Keratinocyte (primary cell): Measurements from ENCODE around the gene CDK10. TPM values are rescaled to one million over a fixed set of nuclear protein-coding genes. Genes with fewer than 3 reads are reported as not detected.
A peak's percentile ranks its signal among the peaks of the same experiment; 100 is the strongest.

Source experiments
- DNase-seq: peaks from one replicate; pipeline ENCODE4 v3.0.0-alpha.2; 2011; ENCODE audit warnings: low read depth, missing footprints, low spot score
- FAIRE-seq: peaks from 2 replicates; lab custom pipeline; 2011; peaks lifted over from hg19 to GRCh38; lab: Jason Lieb, UNC
- H2AFZ ChIP-seq: 2 replicates; pipeline ENCODE4 v1.6.0; 2012; ENCODE audit warnings: low read length, control low read depth, inconsistent platforms; ENCODE audit not compliant: control insufficient read depth
- H3K27ac ChIP-seq: 2 replicates; pipeline ENCODE4 v1.5.1; 2011; ENCODE audit warnings: low read length; ENCODE audit not compliant: control insufficient read depth, insufficient read depth
- H3K27me3 ChIP-seq: 3 replicates; pipeline ENCODE4 v1.6.0; 2011; ENCODE audit warnings: low read length; ENCODE audit not compliant: control insufficient read depth, insufficient read depth; ENCODE audit errors: extremely low read depth
- H3K36me3 ChIP-seq, 2 experiments: 2 replicates in 1 of 2; 3 replicates in 1 of 2; pipeline ENCODE4 v1.5.1; 2011; ENCODE audit warnings: low read length in 2 of 2, mild to moderate bottlenecking in 1 of 2; ENCODE audit not compliant: control insufficient read depth in 2 of 2, insufficient read depth in 2 of 2; ENCODE audit errors: extremely low read depth in 1 of 2
- H3K4me1 ChIP-seq: 3 replicates; pipeline ENCODE4 v1.5.1; 2011; ENCODE audit warnings: low read length; ENCODE audit not compliant: control insufficient read depth, insufficient read depth; ENCODE audit errors: extremely low read depth
- H3K4me2 ChIP-seq: 3 replicates; pipeline ENCODE4 v1.6.0; 2011; ENCODE audit warnings: low read depth, low read length; ENCODE audit not compliant: control insufficient read depth, insufficient read depth; ENCODE audit errors: extremely low read depth
- H3K4me3 ChIP-seq, 3 experiments: fragments of 200-600 bp in 1 of 3; sonication (generic) in 1 of 3; 2 replicates in 2 of 3; 3 replicates in 1 of 3; pipeline ENCODE4 v1.5.1; 2011 to 2016; ENCODE audit warnings: low read length in 3 of 3, mild to moderate bottlenecking in 3 of 3, control low read depth in 2 of 3, inconsistent platforms in 1 of 3, low read depth in 1 of 3, mixed read lengths in 1 of 3, mixed run types in 1 of 3, moderate library complexity in 1 of 3; ENCODE audit not compliant: control insufficient read depth in 2 of 3, insufficient read depth in 2 of 3; ENCODE audit errors: extremely low read depth in 1 of 3
- H3K79me2 ChIP-seq: 2 replicates; pipeline ENCODE4 v1.6.0; 2012; ENCODE audit warnings: low read length; ENCODE audit not compliant: control insufficient read depth, insufficient read depth
- H3K9ac ChIP-seq: 3 replicates; pipeline ENCODE4 v1.6.0; 2011; ENCODE audit warnings: low read length; ENCODE audit not compliant: control insufficient read depth, insufficient read depth; ENCODE audit errors: extremely low read depth
- H3K9me1 ChIP-seq: 3 replicates; pipeline ENCODE4 v1.6.0; 2011; ENCODE audit warnings: low read length; ENCODE audit not compliant: control insufficient read depth, insufficient read depth; ENCODE audit errors: extremely low read depth
- H3K9me3 ChIP-seq: 2 replicates; pipeline ENCODE4 v1.5.1; 2012; ENCODE audit warnings: low read depth, low read length; ENCODE audit not compliant: control insufficient read depth
- H4K20me1 ChIP-seq: 3 replicates; pipeline ENCODE4 v1.6.0; 2011; ENCODE audit warnings: low read length; ENCODE audit not compliant: control insufficient read depth, insufficient read depth; ENCODE audit errors: extremely low read depth
- CTCF ChIP-seq, 3 experiments: IDR thresholded peaks in 1 of 3; conservative IDR thresholded peaks in 1 of 3; optimal IDR thresholded peaks in 1 of 3; 2 replicates in 2 of 3; 3 replicates in 1 of 3; pipeline versions ENCODE3 to v1.5.1; 2011; ENCODE audit warnings: low read length in 3 of 3, mild to moderate bottlenecking in 3 of 3, moderate library complexity in 2 of 3, control low read depth in 1 of 3, inconsistent platforms in 1 of 3; ENCODE audit not compliant: insufficient read depth in 2 of 3; ENCODE audit errors: extremely low read depth in 1 of 3
- EZH2 ChIP-seq: IDR thresholded peaks from one replicate; pipeline ENCODE4 v1.6.1; 2012; ENCODE audit warnings: inconsistent platforms, mild to moderate bottlenecking, low read length, moderate library complexity
- dilution Hi-C: fragments of 300-500 bp; cut with MboI; formaldehyde crosslinking; loops from one replicate; pipeline ENCODE4 v1.7.0; 2020; ENCODE audit warnings: low sequenced_read_pairs; ENCODE audit not compliant: extremely low pct_ligation_motif_present
- polyA plus RNA-seq, 5 experiments: library from polyadenylated mRNA; depleted of rRNA in 3 of 5; stranded (reverse) in 3 of 5; stranded (forward) in 1 of 5; unstranded in 1 of 5; fragments of >200 nt; gene quantifications; 1 replicate in 1 of 5; 2 replicates in 3 of 5; 3 replicates in 1 of 5; pipeline versions ENCODE4 v1.2.1 to v1.2.3, GENCODE V29; 2011 to 2012; ENCODE audit warnings: missing spikeins in 2 of 5, low read depth in 1 of 5, low replicate concordance in 1 of 5

CDK10 gene
- polyA plus RNA-seq, 1 donor (not counting 4 experiments of a cell fraction or from before 2014, with no cell fraction given) = 30.6 TPM

- no peaks in the 10 kb centered on the region for H3K9me3 ChIP-seq
- H2AFZ ChIP-seq = no peak overlapping the region
- DNase-seq (no peak), FAIRE-seq (no peak)
- dilution Hi-C loops = no loop called here
- H3K36me3 ChIP-seq = peaks cover 12 to 20% of the 10 kb centered on the region in 2 experiments
- no peak overlapping the region for H3K9ac ChIP-seq
- H3K79me2 ChIP-seq = peaks cover 70% of the 10 kb centered on the region
- H3K9me1 ChIP-seq = no peaks in the 10 kb centered on the region
- no peaks in the 10 kb centered on the region for H3K27me3 ChIP-seq
- H3K4me2 ChIP-seq = no peak overlapping the region
- H3K27ac ChIP-seq = no peak overlapping the region
- H3K4me1 ChIP-seq = peaks cover 13% of the 10 kb centered on the region
- peaks cover 3% of the 10 kb centered on the region for H4K20me1 ChIP-seq
- no peak for TF ChIP-seq EZH2
- no peak for TF ChIP-seq CTCF (optimal IDR thresholded peaks at IDR 0.05 in 1 of 3, IDR thresholded peaks at IDR 0.05 in 1 of 3, conservative IDR thresholded peaks at IDR 0.05 in 1 of 3; ENCODE audit: extremely low read depth in 1 of 3, insufficient read depth in 2 of 3, low read length in 3 of 3)
- H3K4me3 ChIP-seq = no peak overlapping the region
These were observed 31.3 kb upstream of the CDK10 start for GRCh38 chr16:89655062-89655643.

GRCh38 chr16:89656435-89657121, 29.9 kb upstream of the CDK10 start:
- Histone ChIP-seq H4K20me1 (peaks cover 3% of the 10 kb centered on the region), H3K4me2 (peak overlapping the region; percentile 86), H3K27ac (peak overlapping the region; percentile 70), H3K9ac (peak overlapping the region; percentile 91), H3K79me2 (peaks cover 72% of the 10 kb centered on the region), H3K4me1 (peaks cover 13% of the 10 kb centered on the region), H3K36me3 (peaks cover 15 to 31% of the 10 kb centered on the region in 2 experiments), H3K9me3 (no peaks in the 10 kb centered on the region), H3K9me1 (no peaks in the 10 kb centered on the region), H3K27me3 (no peaks in the 10 kb centered on the region), H2AFZ (no peak overlapping the region), H3K4me3 (peak overlapping the region; percentile 78 to 99 (median 96))
- dilution Hi-C loops = no loop called here
- TF ChIP-seq CTCF (optimal IDR thresholded peaks at IDR 0.05 in 1 of 3, IDR thresholded peaks at IDR 0.05 in 1 of 3, conservative IDR thresholded peaks at IDR 0.05 in 1 of 3; ENCODE audit: extremely low read depth in 1 of 3, insufficient read depth in 2 of 3, low read length in 3 of 3) = no peak
- TF ChIP-seq EZH2 = no peak
- FAIRE-seq (no peak), DNase-seq (no peak)
